SK-N-SH treated with all-trans-retinoic acid at 6 μM for 48 hours (cell line): ENCODE measurements around the gene TRIM72.

Experiments used
- ATAC-seq: fragments of 200-7000 bp; cut with Tn5 transposase; 3 replicates; pipeline ENCODE4 v1.9.1; 2020; ENCODE audit warnings: mild to moderate bottlenecking, moderate library complexity
- ARNTL ChIP-seq: fragments of 450-650 bp; formaldehyde crosslinking; IDR thresholded peaks from 2 replicates; pipeline ENCODE4 v1.5.0; 2020; ENCODE audit warnings: low read depth, mild to moderate bottlenecking, moderate library complexity, borderline replicate concordance
- BACH2 ChIP-seq: fragments of 250-450 bp; sonication (Bioruptor Pico); IDR thresholded peaks from 2 replicates; pipeline ENCODE4 v1.9.0; 2021; ENCODE audit warnings: mild to moderate bottlenecking, borderline replicate concordance
- CREB5 ChIP-seq: fragments of 250-450 bp; sonication (Bioruptor Pico); IDR thresholded peaks from 2 replicates; pipeline ENCODE4 v1.5.1; 2020; ENCODE audit warnings: low read depth, mild to moderate bottlenecking, moderate library complexity
- CSDC2 ChIP-seq: fragments of 250-450 bp; sonication (Bioruptor Pico); IDR thresholded peaks from 2 replicates; pipeline ENCODE4 v1.5.0; 2020; ENCODE audit warnings: mild to moderate bottlenecking, moderate library complexity
- CSRNP3 ChIP-seq: fragments of 250-450 bp; sonication (Bioruptor Pico); IDR thresholded peaks from 2 replicates; pipeline ENCODE4 v1.5.1; 2021; ENCODE audit warnings: mild to moderate bottlenecking, moderate library complexity
- ESRRG ChIP-seq: fragments of 250-450 bp; sonication (Bioruptor Pico); IDR thresholded peaks from 2 replicates; pipeline ENCODE4 v1.6.1; 2021; ENCODE audit warnings: mild to moderate bottlenecking
- GLIS3 ChIP-seq: fragments of 250-450 bp; sonication (Bioruptor Pico); IDR thresholded peaks from 2 replicates; pipeline ENCODE4 v1.5.0; 2020; ENCODE audit warnings: mild to moderate bottlenecking, moderate library complexity
- ISL1 ChIP-seq: fragments of 250-450 bp; sonication (Bioruptor Pico); IDR thresholded peaks from 2 replicates; pipeline ENCODE4 v2.1.2; 2022; ENCODE audit warnings: mild to moderate bottlenecking, moderate library complexity
- OSR1 ChIP-seq: fragments of 250-450 bp; sonication (Bioruptor Pico); IDR thresholded peaks from 2 replicates; pipeline ENCODE4 v1.8.0; 2022; ENCODE audit warnings: moderate library complexity, mild to moderate bottlenecking, inconsistent platforms
- PATZ1 ChIP-seq: fragments of 250-450 bp; sonication (Bioruptor Pico); IDR thresholded peaks from 2 replicates; pipeline ENCODE4 v1.8.0; 2020; ENCODE audit warnings: mild to moderate bottlenecking, moderate library complexity, borderline replicate concordance
- POU6F1 ChIP-seq: fragments of 250-450 bp; sonication (Bioruptor Pico); IDR thresholded peaks from 2 replicates; pipeline ENCODE4 v1.8.0; 2021; ENCODE audit warnings: low read depth, mild to moderate bottlenecking, moderate library complexity, borderline replicate concordance
- PPARA ChIP-seq: fragments of 250-450 bp; sonication (Bioruptor Pico); IDR thresholded peaks from 2 replicates; pipeline ENCODE4 v1.5.0; 2020; ENCODE audit warnings: mild to moderate bottlenecking, borderline replicate concordance
- RARB ChIP-seq: fragments of 250-450 bp; sonication (Bioruptor Pico); IDR thresholded peaks from 2 replicates; pipeline ENCODE4 v1.8.0; 2021; ENCODE audit warnings: mild to moderate bottlenecking, moderate library complexity
- SNAI2 ChIP-seq: fragments of 250-450 bp; sonication (Bioruptor Pico); IDR thresholded peaks from 2 replicates; pipeline ENCODE4 v1.5.0; 2020; ENCODE audit warnings: mild to moderate bottlenecking, moderate library complexity
- TCF4 ChIP-seq: fragments of 250-450 bp; sonication (Bioruptor Pico); IDR thresholded peaks from 2 replicates; pipeline ENCODE4 v1.8.0; 2021; ENCODE audit warnings: mild to moderate bottlenecking, moderate library complexity, borderline replicate concordance
- TOX ChIP-seq: fragments of 250-450 bp; sonication (Bioruptor Pico); IDR thresholded peaks from 2 replicates; pipeline ENCODE4 v1.8.0; 2021; ENCODE audit warnings: mild to moderate bottlenecking, moderate library complexity, borderline replicate concordance
- TSHZ2 ChIP-seq: fragments of 250-450 bp; sonication (Bioruptor Pico); IDR thresholded peaks from 2 replicates; pipeline ENCODE4 v1.5.0; 2020; ENCODE audit warnings: mild to moderate bottlenecking, moderate library complexity
- ZC3H10 ChIP-seq: fragments of 250-450 bp; sonication (Bioruptor Pico); IDR thresholded peaks from 2 replicates; pipeline ENCODE4 v1.5.1; 2021; ENCODE audit warnings: mild to moderate bottlenecking, moderate library complexity
- ZFP3 ChIP-seq: fragments of 250-450 bp; sonication (Bioruptor Pico); IDR thresholded peaks from 2 replicates; pipeline ENCODE4 v1.5.0; 2020; ENCODE audit warnings: mild to moderate bottlenecking, moderate library complexity
- ZFP30 ChIP-seq: fragments of 450-650 bp; formaldehyde crosslinking; IDR thresholded peaks from 2 replicates; pipeline ENCODE4 v1.5.0; 2022; ENCODE audit warnings: mild to moderate bottlenecking, moderate library complexity
- ZNF565 ChIP-seq: fragments of 450-650 bp; formaldehyde crosslinking; conservative IDR thresholded peaks from 2 replicates; pipeline ENCODE4 v1.5.0; 2020; ENCODE audit warnings: low read depth, mild to moderate bottlenecking, moderate library complexity
- ZNF70 ChIP-seq: fragments of 450-650 bp; formaldehyde crosslinking; IDR thresholded peaks from 2 replicates; pipeline ENCODE4 v1.5.0; 2020; ENCODE audit warnings: mild to moderate bottlenecking, moderate library complexity
- ZNF8 ChIP-seq: fragments of 450-650 bp; formaldehyde crosslinking; IDR thresholded peaks from 2 replicates; pipeline ENCODE4 v1.5.0; 2020; ENCODE audit warnings: mild to moderate bottlenecking, moderate library complexity

Gene TRIM72

GRCh38 chr16:31213877-31214707 lies at the start of gene TRIM72:
TRIM72 (plus strand) TSS chr16:31214119; CDS start chr16:31214739, 620 bp downstream.
- ATAC-seq: no peak

GRCh38 chr16:31167315-31167714 lies 46.6 kb upstream of the TRIM72 start:
- TF ChIP-seq CREB5 (no peak), RARB (CRISPR knock-in tag) (no peak)

More at GRCh38 chr16:31213877-31214707, at the start of gene TRIM72:
- TF ChIP-seq SNAI2 (no peak), TOX (CRISPR knock-in tag) (no peak)

GRCh38 chr16:31168848-31169247 lies 45.1 kb upstream of the TRIM72 start:
- TF ChIP-seq ZC3H10 (CRISPR knock-in tag) (no peak), ZFP3 (CRISPR knock-in tag) (no peak), GLIS3 (no peak), ZNF8 (CRISPR knock-in tag) (no peak), CSRNP3 (no peak), PATZ1 (no peak), TOX (CRISPR knock-in tag) (no peak), POU6F1 (CRISPR knock-in tag) (no peak), ZFP30 (CRISPR knock-in tag) (no peak), CSDC2 (CRISPR knock-in tag) (no peak), ISL1 (no peak), ARNTL (no peak), OSR1 (CRISPR knock-in tag) (no peak)
- no peak for ATAC-seq

More at GRCh38 chr16:31167315-31167714, 46.6 kb upstream of the TRIM72 start:
- no peak for ATAC-seq

GRCh38 chr16:31170048-31170447 lies 43.9 kb upstream of the TRIM72 start:
- peak; percentile 58; the same call in 1 of the 3 replicates for ATAC-seq

GRCh38 chr16:31177136-31177535 lies 36.8 kb upstream of the TRIM72 start:
- ATAC-seq: no peak
- no peak for TF ChIP-seq TCF4 (CRISPR knock-in tag)
- TF ChIP-seq BACH2 (CRISPR knock-in tag): no peak
- no peak for TF ChIP-seq ZNF565 (CRISPR knock-in tag)
- TF ChIP-seq TOX (CRISPR knock-in tag): no peak
- no peak for TF ChIP-seq ZNF70 (CRISPR knock-in tag)
- no peak for TF ChIP-seq ARNTL
- no peak for TF ChIP-seq ZC3H10 (CRISPR knock-in tag)
- TF ChIP-seq PPARA (CRISPR knock-in tag): no peak
- no peak for TF ChIP-seq OSR1 (CRISPR knock-in tag)
- TF ChIP-seq POU6F1 (CRISPR knock-in tag): no peak
- TF ChIP-seq TSHZ2 (CRISPR knock-in tag): no peak
- TF ChIP-seq ESRRG (CRISPR knock-in tag): no peak
- TF ChIP-seq ZFP30 (CRISPR knock-in tag): no peak
- no peak for TF ChIP-seq CREB5
- no peak for TF ChIP-seq GLIS3
